Mucosa of rectum (tissue), 2 donors: Measurements from ENCODE around the gene NPAT.
A peak's percentile ranks its signal among the peaks of the same experiment; 100 is the strongest.

Experiments used
- H3K27ac ChIP-seq, 2 donors: one replicate each; pipeline ENCODE4 v1.7.0; 2013; ENCODE audit warnings: inconsistent platforms in 2 of 2, low read depth in 2 of 2, low read length in 2 of 2
- H3K27me3 ChIP-seq, 2 donors: one replicate each; pipeline ENCODE4 v1.7.0; 2013; ENCODE audit warnings: low read length in 2 of 2; ENCODE audit not compliant: control insufficient read depth in 2 of 2, insufficient read depth in 2 of 2
- H3K36me3 ChIP-seq, 2 donors: one replicate each; pipeline ENCODE4 v1.7.0; 2013; ENCODE audit warnings: low read length in 2 of 2; ENCODE audit not compliant: control insufficient read depth in 2 of 2, insufficient read depth in 2 of 2
- H3K4me1 ChIP-seq, 2 donors: one replicate each; pipeline ENCODE4 v1.7.0; 2013; ENCODE audit warnings: low read length in 2 of 2, mild to moderate bottlenecking in 1 of 2; ENCODE audit not compliant: control insufficient read depth in 2 of 2, insufficient read depth in 2 of 2
- H3K4me3 ChIP-seq, 2 donors: one replicate each; pipeline ENCODE4 v1.7.0; 2013; ENCODE audit warnings: low read length in 2 of 2
- H3K9ac ChIP-seq, 2 donors: one replicate each; pipeline ENCODE4 v1.7.0; 2013; ENCODE audit warnings: low read length in 2 of 2, low read depth in 1 of 2, mild to moderate bottlenecking in 1 of 2
- H3K9me3 ChIP-seq, 2 donors: one replicate each; pipeline ENCODE4 v1.7.0; 2013; ENCODE audit warnings: low read length in 2 of 2; ENCODE audit not compliant: control insufficient read depth in 2 of 2
- donor health status: healthy.
- donor health status: Normal muscosa, but diverticular disease.

NPAT gene

DNA sequence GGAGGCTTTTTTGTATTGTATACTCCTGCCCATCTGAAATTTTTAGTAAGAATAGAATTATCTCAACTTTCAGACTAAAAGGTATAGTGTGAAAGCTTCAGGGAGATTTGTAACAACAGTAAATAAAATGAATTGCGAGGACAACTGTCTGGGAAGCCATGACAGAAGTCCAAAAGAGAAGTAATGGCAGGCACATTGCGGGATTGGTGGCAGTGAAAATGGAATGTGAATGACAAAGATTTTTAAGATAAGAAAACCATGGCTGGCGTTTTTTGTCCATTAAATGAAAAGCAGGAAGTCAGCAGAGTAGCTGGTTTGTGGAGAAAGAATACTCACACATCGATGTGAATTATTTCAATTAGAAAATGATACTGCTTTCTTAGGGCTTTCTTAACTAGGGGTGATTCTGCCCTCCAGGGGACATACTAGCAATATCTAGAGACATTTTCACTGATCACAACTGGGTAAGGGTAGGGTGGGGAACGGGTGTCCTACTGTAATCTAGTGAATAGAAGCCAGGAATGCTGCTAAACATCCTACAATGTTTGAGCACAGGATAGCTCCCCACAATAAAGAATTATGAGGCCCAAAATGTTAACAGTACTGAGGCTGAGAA lies 1.6 kb downstream of the NPAT start:
- no peak overlapping the region for H3K27ac ChIP-seq

DNA sequence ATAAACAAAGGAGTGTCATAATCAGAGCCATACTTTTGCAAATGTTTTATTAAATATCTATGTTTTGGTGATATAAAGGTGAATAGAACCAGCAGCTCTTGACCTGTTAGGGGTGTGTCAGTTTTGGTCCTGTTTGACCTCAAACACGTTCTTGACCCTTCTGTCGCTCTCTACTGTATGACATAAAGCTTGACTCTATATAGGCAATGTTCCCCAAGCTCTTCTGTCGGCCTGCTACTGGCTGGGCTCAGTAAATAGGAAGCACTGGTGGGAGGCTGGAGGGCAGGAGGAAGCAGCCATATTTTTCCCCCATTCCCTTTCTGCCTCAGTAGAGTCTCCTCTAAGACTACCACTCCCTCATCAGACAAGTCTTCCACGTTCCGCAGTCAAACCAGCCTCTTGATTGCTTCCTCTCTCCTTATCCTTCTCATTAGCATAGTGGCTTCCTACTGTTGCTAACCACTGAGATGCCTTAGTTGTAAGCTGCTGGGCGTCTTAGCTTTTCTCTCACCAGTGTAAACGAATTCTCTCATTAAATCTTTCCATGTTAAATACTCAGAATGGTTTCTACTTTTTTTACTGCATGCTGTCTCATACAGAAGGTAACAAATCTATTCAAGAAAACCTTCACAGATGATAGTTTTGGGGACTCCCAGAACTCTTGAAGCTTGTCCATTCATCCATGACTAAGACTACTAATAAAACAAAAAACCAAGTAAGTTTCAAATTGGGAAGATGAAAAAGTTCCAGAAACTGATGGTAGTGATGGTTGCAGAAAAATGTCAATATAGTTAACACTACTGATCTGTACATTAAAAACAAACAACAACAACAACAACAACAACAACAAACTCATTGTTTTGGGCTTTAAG lies 3.3 kb downstream of the NPAT start:
- Histone ChIP-seq H3K36me3 (peaks cover 0 to 2% of the 10 kb centered on the region in 2 donors), H3K9ac (no peak overlapping the region), H3K27ac (no peak overlapping the region), H3K4me3 (no peak overlapping the region), H3K9me3 (no peaks in the 10 kb centered on the region), H3K27me3 (no peaks in the 10 kb centered on the region), H3K4me1 (peaks cover 3 to 18% of the 10 kb centered on the region in 2 donors)

More for the DNA sequence above, 1.6 kb downstream of the NPAT start:
- Histone ChIP-seq H3K9me3 (no peaks in the 10 kb centered on the region), H3K36me3 (no peaks in the 10 kb centered on the region), H3K9ac (peak overlapping the region in 1 of 2 donors; percentile 30), H3K4me1 (peaks cover 3 to 19% of the 10 kb centered on the region in 2 donors), H3K27me3 (no peaks in the 10 kb centered on the region), H3K4me3 (peak overlapping the region; percentile 91 to 99)

- Histone ChIP-seq H3K27ac (no peak overlapping the region), H3K9me3 (no peaks in the 10 kb centered on the region), H3K4me3 (no peak overlapping the region), H3K4me1 (peaks cover 3 to 11% of the 10 kb centered on the region in 2 donors), H3K36me3 (peaks cover 0 to 5% of the 10 kb centered on the region in 2 donors), H3K27me3 (no peaks in the 10 kb centered on the region), H3K9ac (no peak overlapping the region)
Measured at GRCh38 chr11:108218455-108218854, 4.0 kb downstream of the NPAT start.

DNA sequence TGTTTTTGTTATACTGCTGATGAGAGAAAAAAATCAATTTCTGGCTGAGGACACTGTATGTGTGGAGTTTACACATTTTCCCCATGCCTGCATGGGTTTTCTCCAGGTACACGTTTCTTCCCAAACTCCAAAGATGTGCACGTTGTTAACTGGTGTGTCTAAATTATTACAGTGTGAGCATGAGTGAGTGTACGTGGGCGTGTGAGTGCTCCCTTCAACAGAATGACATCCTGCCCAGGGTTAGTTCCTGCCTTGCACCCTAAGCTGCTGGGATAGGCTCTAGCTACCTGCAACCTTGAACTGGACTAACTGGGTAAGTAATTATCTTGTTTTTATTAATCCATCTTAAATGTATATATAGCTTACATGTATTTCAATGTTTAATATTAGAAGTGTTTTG lies 5.5 kb downstream of the NPAT start:
- Histone ChIP-seq H3K4me1 (peaks cover under 1 to 10% of the 10 kb centered on the region in 2 donors), H3K9me3 (no peaks in the 10 kb centered on the region), H3K36me3 (peaks cover 0 to 5% of the 10 kb centered on the region in 2 donors), H3K27ac (no peak overlapping the region), H3K9ac (no peak overlapping the region), H3K4me3 (no peak overlapping the region), H3K27me3 (no peaks in the 10 kb centered on the region)

DNA sequence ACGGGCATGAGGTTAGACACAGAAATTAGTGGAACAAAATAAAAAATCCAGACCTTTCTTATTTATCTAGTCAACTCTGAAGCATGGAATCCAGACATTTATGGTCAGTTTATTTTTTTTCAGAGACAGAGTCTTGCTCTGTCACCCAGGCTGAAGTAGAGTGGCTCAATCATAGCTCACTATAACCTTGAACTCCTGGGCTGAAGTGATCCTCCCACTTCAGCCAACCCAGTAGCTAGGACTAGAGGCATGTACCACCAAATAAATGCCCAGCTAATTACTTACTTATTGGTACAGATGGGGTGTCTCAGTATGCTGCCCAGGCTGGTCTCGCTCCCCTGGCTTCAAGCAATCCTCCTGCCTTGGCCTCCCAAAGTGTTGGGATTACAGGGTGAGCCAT lies 8.7 kb downstream of the NPAT start:
- H3K4me1 ChIP-seq, result no peaks in the 10 kb centered on the region
- H3K9me3 ChIP-seq, result no peaks in the 10 kb centered on the region
- no peak overlapping the region for H3K9ac ChIP-seq
- peaks cover 8 to 9% of the 10 kb centered on the region in 2 donors for H3K36me3 ChIP-seq
- H3K27me3 ChIP-seq, result no peaks in the 10 kb centered on the region
- H3K4me3 ChIP-seq, result no peak overlapping the region
- H3K27ac ChIP-seq, result no peak overlapping the region

DNA sequence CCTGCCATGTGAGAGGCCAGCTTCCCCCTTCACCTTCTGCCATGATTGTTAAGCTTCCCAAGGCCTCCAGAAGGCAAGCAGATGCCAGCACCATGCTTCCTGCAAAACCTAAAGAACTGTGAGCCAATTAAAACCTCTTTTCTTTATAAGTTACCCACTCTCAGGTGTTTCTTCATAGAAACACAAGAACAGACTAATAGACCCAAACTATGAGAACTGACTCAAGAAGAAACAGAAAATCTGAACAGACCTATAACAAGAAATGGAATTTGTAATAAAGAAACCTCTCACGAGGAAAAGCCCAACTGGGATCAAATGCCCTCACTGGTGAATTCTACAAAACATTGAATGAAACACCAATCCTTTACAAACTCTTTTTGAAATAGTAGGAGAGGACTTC lies 12.0 kb downstream of the NPAT start:
- peaks cover 0 to 11% of the 10 kb centered on the region in 2 donors for H3K9me3 ChIP-seq
- H3K4me3 ChIP-seq, result no peak overlapping the region
- H3K36me3 ChIP-seq, result peaks cover 28 to 32% of the 10 kb centered on the region in 2 donors

DNA sequence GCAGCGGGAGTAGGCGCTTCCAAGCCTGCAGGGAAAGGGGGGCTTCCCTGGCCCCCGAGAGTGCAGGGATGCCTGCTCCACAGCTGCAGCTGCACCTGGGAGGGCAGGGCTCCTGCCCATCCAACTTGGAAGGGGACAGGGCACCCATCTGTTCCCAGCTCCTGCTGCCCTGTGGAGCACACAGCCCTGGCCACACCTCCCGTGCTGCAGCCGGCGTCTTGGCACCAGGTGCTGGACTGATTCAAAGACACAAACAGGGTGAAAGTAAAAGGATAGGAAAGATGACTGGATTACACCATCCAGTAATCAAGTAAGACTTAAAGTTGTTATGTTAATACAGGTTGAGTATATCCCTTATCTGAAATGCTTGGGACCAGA lies 14.8 kb downstream of the NPAT start:
- Histone ChIP-seq H3K9me3 (peaks cover 0 to 11% of the 10 kb centered on the region in 2 donors), H3K36me3 (peaks cover 23 to 41% of the 10 kb centered on the region in 2 donors)

More for the DNA sequence above, 12.0 kb downstream of the NPAT start:
- Histone ChIP-seq H3K9ac (no peak overlapping the region), H3K4me1 (no peaks in the 10 kb centered on the region), H3K27me3 (no peaks in the 10 kb centered on the region), H3K27ac (no peak overlapping the region)

DNA sequence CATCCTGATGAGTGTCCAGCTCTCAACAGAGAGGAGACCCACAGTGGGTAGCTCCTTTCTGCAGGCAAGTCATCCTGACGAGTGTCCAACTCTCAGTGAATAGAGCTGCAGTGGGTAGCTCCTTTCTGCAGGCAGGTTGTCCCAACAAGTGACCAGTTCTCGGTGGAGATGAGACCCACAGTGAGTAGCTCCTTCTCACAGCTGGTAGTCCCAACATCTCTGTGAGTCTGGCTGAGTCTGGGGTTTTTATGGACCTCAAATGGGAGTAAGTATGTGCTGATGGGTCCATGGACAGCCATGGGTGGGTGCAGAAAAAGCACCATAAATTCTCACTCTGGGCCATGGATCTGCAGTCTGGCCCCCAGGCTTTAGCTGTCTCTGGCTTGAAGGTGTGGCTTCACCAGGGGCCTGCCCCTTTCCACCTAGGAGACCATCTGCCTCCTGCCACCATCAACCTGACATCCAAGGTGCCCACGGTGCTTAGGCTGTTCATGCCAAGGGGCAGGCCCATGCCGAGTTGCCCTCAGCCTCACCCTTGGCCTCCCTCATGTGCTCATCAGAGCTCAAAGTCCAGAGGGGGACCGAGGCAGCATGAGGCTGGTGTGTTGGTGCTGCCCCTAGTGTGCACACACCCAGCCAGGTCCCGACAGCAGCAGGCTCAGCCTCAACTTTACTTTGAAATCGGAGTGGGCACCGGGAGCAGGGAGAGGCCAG lies 15.3 kb downstream of the NPAT start:
- no peaks in the 10 kb centered on the region for H3K4me1 ChIP-seq
- no peak overlapping the region for H3K4me3 ChIP-seq
- peaks cover 0 to 11% of the 10 kb centered on the region in 2 donors for H3K9me3 ChIP-seq
- H3K27me3 ChIP-seq, result no peaks in the 10 kb centered on the region
- H3K36me3 ChIP-seq, result peaks cover 23 to 41% of the 10 kb centered on the region in 2 donors
- no peak overlapping the region for H3K9ac ChIP-seq
- no peak overlapping the region for H3K27ac ChIP-seq

More for the DNA sequence above, 14.8 kb downstream of the NPAT start:
- H3K4me1 ChIP-seq, result no peaks in the 10 kb centered on the region
- H3K27me3 ChIP-seq, result no peaks in the 10 kb centered on the region
- no peak overlapping the region for H3K9ac ChIP-seq
- H3K27ac ChIP-seq, result no peak overlapping the region
- H3K4me3 ChIP-seq, result no peak overlapping the region

DNA sequence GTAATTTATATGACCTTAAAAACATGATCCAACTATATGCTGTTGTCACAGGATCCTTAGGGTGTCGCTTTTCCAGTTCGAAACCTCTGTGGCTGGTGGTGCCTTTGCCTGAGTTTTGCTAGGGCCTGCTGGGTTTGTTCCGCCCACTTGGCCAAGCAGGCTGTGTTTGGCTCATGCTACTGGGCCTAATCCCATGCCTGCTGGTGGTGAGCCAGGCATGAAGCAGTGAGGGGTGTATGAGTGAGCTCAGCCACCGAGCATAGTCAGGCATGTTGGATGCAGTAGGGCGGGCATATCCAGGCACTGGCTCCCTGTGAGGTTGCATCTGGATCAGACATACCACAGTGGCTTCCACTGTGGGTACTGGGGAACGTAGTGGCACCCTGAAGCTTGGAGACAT lies 16.3 kb downstream of the NPAT start:
- no peak overlapping the region for H3K4me3 ChIP-seq
- peaks cover 23 to 41% of the 10 kb centered on the region in 2 donors for H3K36me3 ChIP-seq
- peaks cover 0 to 11% of the 10 kb centered on the region in 2 donors for H3K9me3 ChIP-seq
- no peaks in the 10 kb centered on the region for H3K4me1 ChIP-seq
- no peaks in the 10 kb centered on the region for H3K27me3 ChIP-seq
- no peak overlapping the region for H3K9ac ChIP-seq
- no peak overlapping the region for H3K27ac ChIP-seq
